HG03103 (cell line): ENCODE results near the gene RBM27.
"Not testable (repeated sequence)": the region's sequence is repeated elsewhere in the genome, so short reads cannot be mapped to it uniquely, and the experiment has no call there.

Source experiments
- ATAC-seq: cut with Tn5 transposase; IDR thresholded peaks from one replicate; pipeline ENCODE4 v1.9.1; 2021; ENCODE audit warnings: low read depth; ENCODE audit not compliant: unreplicated experiment

The RBM27 gene

GRCh38 chr5:146205499-146206202 is 2.2 kb downstream of the RBM27 start:
- no peak for ATAC-seq

- no peak for ATAC-seq
These were observed 2.9 kb downstream of the RBM27 start for GRCh38 chr5:146206257-146206656.

DNA sequence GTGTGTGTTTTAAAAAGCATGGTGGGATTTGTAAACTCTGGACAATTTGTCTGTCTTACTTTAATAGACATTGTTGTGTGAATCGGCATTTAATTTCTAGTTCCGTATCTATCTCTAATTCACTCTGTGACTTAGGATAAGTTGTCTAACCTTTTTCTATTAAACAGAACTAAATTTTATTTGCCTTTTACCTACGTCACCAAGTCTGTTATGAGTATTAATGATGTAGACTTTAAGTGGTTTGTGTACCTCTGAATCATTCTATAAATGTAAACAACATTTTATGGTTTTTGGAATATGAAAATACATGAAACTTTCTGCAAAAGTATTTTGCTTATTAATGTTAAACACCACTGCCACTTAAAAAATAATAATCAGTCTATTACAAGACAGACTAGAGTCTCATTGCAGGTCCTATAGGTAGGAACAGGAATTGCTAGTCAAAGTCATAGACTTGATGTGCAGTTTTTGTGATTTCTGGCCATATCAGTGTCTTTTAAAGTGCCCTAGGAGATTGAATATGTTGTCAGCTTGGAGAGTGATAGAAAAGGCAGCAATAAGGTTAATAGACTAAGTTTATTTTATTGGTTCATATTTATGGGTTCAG is 5.6 kb downstream of the RBM27 start:
- no peak for ATAC-seq

DNA sequence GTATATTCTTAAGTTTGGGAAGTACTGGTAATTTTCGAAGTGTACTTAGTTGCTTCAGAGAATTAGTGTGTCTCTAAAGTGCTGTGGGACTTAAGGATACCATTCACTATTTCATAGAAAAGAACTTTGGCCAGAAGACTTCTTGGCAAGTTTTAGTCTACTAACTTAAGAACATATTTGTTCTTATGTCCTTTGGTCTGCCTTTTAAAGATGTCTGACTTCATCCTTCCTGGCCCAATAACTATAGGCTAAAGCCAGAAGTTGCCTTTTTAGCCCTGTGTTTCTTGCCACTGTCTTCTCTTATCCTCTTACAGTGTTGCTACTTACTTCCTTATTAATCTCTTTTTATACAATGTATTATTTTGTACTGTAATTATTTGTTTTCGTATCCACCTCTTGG is 6.3 kb downstream of the RBM27 start:
- no peak for ATAC-seq

DNA sequence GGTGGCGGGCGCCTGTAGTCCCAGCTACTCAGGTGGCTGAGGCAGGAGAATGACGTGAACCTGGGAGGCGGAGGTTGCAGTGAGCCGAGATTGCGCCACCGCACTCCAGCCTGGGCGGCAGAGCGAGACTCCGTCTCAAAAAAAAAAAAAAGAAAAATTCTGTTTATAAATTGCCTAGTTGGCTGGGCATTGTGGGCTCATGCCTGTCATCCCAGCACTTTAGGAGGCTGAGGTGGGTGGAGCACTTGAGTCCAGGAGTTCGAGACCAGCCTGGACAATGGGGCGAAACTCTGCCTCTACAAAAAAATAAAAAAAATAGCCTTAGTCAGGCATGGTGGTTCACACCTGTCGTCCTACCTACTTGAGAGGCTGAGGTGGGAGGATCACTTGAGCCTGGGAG is 7.4 kb downstream of the RBM27 start:
- not testable (repeated sequence) for ATAC-seq

- no peak for ATAC-seq
These were observed 9.9 kb downstream of the RBM27 start for GRCh38 chr5:146213210-146213826.

GRCh38 chr5:146214881-146215280 is 11.5 kb downstream of the RBM27 start:
- ATAC-seq, result not testable (repeated sequence)

DNA sequence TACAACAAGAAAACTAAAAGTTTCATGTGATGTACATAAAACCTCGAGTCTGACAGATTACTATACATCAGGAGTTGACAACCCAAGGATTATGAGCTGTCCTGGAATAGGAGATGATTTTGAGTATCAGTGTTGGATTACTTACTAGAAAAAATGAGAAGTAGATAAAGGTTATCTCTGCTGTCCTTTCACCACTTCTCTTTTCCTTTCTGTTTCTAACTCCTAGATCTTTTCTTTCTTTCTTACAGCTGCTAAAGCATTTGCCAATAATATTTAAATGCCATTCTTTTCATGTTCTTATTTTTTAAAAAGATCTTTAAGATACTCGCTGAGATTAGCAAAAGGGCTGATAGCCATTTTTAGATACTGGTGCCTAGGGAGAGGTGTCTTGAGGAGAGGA is 14.8 kb downstream of the RBM27 start:
- no peak for ATAC-seq

DNA sequence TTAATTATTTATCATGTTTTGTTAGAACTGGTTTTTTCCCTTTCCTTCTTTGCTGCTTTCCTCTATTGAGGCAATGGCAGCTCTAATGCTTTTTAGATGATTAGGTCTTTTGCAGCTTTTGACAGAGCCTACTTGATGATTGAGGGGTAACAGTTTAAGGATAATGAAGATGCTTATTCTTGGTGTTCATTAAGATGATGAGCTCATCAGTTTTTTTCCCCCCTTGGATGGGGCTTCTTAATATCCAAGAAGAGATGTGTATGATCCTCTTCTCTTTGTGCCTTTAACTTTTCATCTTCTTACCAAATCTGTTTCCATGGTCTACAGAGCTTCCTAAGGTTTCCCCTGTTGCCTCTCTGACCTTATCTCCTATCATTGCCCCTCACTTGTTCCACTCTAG is 15.8 kb downstream of the RBM27 start:
- ATAC-seq, result no peak

GRCh38 chr5:146221234-146221633 is 17.8 kb downstream of the RBM27 start:
- ATAC-seq, result no peak

DNA sequence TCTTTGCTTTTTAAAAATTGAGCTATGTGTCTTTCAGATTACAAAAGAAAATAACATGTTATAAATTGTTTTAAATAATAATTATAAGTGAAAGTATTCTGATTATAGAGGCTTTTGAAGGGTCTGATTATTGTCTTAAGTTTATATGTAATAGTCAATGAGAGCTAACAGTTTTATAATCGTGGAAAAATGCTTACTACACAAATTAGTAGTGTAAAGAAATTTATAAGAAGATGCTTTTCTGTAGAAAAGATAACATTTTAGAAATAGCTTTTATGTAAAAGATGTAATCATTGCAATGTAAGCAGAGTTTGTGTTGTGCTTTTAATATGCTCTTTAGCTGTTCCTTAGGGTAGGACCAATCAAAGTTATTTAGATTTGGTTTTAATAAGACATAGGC is 18.6 kb downstream of the RBM27 start:
- no peak for ATAC-seq

DNA sequence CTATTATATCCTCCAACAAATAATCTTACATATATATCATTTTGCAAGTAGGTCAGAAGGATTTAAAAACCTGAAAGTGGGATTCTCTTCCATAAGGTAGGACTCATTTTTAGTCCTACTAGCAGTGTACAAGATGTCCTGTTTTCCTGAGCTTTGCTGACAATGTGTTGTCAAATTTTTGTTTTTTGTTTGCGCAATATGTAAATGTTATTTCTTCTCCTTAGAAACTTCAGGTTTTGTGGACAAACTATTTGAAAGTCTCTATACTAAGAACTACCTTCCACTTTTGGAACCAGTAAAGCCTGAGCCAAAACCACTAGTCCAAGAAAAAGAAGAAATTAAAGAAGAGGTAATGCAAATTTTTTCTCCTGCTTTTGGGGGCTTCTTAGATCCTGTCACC is 19.8 kb downstream of the RBM27 start:
- no peak for ATAC-seq

DNA sequence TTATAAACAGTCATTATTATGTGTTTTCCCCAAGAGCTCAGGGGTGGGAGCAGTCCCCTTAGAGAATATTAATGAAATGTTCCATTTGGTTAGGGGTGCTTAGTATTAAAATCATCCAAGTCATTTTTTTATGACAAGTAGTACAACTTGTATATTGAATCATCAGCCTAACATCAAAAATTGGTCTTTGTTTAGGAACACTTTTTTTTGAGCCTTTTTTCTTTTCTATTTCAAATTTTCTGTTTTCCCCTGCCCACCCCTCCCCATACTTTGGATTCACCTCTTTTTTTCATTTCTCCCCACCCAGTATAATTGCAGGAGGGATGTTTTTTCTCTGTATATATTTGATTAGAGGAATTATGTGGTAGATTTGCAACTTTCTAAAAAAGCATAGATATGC is 25.8 kb downstream of the RBM27 start:
- no peak for ATAC-seq

GRCh38 chr5:146232223-146232622 is 28.8 kb downstream of the RBM27 start:
- no peak for ATAC-seq

- ATAC-seq, result no peak
These were observed 30.0 kb downstream of the RBM27 start for GRCh38 chr5:146233441-146233840.

- peak; percentile 57 for ATAC-seq
These were observed 35.6 kb downstream of the RBM27 start for GRCh38 chr5:146238973-146239372.

DNA sequence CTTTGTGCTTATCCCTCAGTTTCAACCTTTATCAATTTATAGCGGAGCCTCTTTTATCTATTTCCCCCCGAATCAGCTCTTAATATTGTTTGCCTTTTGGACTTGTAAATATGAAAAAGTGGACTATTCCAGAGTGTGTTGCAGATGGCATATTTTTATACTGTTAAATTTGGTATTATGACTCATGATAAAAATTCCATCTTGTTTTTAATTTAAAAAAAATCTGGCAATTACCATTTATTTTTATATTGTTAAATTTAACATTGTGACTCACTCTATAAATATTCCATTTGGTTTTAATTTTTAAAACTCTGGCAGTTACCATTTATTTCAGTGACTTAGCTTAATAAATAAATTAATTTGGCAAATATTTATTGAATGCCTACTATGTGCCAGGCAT is 37.5 kb downstream of the RBM27 start:
- ATAC-seq, result no peak

GRCh38 chr5:146243247-146243646 is 39.8 kb downstream of the RBM27 start:
- no peak for ATAC-seq

GRCh38 chr5:146248561-146248960 is 45.2 kb downstream of the RBM27 start:
- ATAC-seq, result no peak

GRCh38 chr5:146249801-146250200 is 46.4 kb downstream of the RBM27 start:
- no peak for ATAC-seq
